HEK293T (cell line): ENCODE data around the gene FOXO3.

Experiments
- SP1 ChIP-seq: fragments of 450-650 bp; IDR thresholded peaks from 2 replicates; pipeline ENCODE4 v1.6.1; 2017
- SUZ12 ChIP-seq: fragments of 450-650 bp; IDR thresholded peaks from 2 replicates; pipeline ENCODE4 v1.6.1; 2016; ENCODE audit warnings: mild to moderate bottlenecking

DNA sequence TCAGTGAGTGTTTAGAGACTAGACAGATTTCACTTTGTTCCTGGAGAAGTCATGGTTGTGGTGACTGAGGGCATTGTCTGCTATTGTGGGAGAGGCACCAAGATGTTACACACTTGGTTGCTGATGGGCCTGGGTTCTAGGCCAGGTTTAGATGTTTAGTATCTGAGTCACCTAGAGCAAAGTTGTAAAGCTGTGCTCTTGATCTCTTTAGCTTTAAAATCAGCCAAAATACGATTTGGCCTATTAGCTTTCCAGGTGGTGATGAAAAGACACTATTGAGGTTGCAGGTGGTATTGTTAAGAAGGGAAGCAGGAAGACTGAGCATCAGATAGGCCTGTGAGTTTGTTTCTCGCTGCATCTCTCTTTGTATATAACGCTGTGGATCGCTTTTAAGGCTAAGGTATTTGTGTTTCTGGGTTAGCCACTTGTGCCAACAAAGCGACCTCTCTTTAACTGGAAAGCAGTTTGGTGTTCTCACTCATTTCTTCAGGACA is 48.6 kb downstream of the FOXO3 start:
- TF ChIP-seq SUZ12: no peak
- no peak for TF ChIP-seq SP1
